Posterior cingulate gyrus (tissue), 11 donors: Measurements from ENCODE around the gene AOC2.
"Not testable (repeated sequence)": the region's sequence is repeated elsewhere in the genome, so short reads cannot be mapped to it uniquely, and the experiment has no call there.

Experiments used
- DNase-seq, 10 donors: peaks; one replicate each; pipeline versions ENCODE4 v3.0.0 to v3.0.0-alpha.2; 2020 to 2021; ENCODE audit warnings: mixed read lengths in 3 of 10
- intact Hi-C: fragments of 100-400 bp; cut with DNase I; formaldehyde crosslinking; loops from one replicate; pipeline ENCODE4 v1.15.1; 2023

Gene AOC2

GRCh38 chr17:42851371-42852240 lies 7.2 kb downstream of the AOC2 start:
- intact Hi-C loops, DNase-seq: not testable (repeated sequence)

GRCh38 chr17:42852351-42852750 lies 8.0 kb downstream of the AOC2 start:
- no peak for DNase-seq
- intact Hi-C loops = no loop called here

- intact Hi-C loops = no loop called here
- no peak for DNase-seq
Observed at GRCh38 chr17:42853004-42853403, 8.6 kb downstream of the AOC2 start.

- DNase-seq = no peak
- intact Hi-C loops = no loop called here
Observed at GRCh38 chr17:42853597-42853967, 9.2 kb downstream of the AOC2 start.

GRCh38 chr17:42853968-42854790 lies 9.8 kb downstream of the AOC2 start:
- intact Hi-C loops = no loop called here

GRCh38 chr17:42855048-42855596 lies 10.7 kb downstream of the AOC2 start:
- DNase-seq = no peak
- intact Hi-C loops = no loop called here

More at GRCh38 chr17:42853968-42854790, 9.8 kb downstream of the AOC2 start:
- DNase-seq = no peak

- intact Hi-C loops, DNase-seq: not testable (repeated sequence)
Observed at GRCh38 chr17:42856093-42856492, 11.7 kb downstream of the AOC2 start.

- intact Hi-C loops, DNase-seq: not testable (repeated sequence)
Observed at GRCh38 chr17:42856516-42856915, 12.1 kb downstream of the AOC2 start.

- intact Hi-C loops = no loop called here
- peak in 1 of 10 donors; percentile 7 for DNase-seq
Observed at GRCh38 chr17:42857389-42857788, 13.0 kb downstream of the AOC2 start.

- intact Hi-C loops = no loop called here
- peak in 2 of 10 donors; percentile 2 to 8 for DNase-seq
Observed at GRCh38 chr17:42865638-42866094, 21.3 kb downstream of the AOC2 start.

- intact Hi-C loops = no loop called here
- peak in 2 of 10 donors; percentile 5 to 38 for DNase-seq
Observed at GRCh38 chr17:42866216-42866615, 21.8 kb downstream of the AOC2 start.

- DNase-seq = peak in 3 of 10 donors; percentile 24 to 59 (median 29)
- intact Hi-C loops = no loop called here
Observed at GRCh38 chr17:42866631-42867575, 22.5 kb downstream of the AOC2 start.

- intact Hi-C loops = not testable (repeated sequence)
- DNase-seq = peak in 3 of 10 donors; percentile 20 to 69 (median 27)
Observed at GRCh38 chr17:42867694-42868261, 23.4 kb downstream of the AOC2 start.

- intact Hi-C loops = no loop called here
- DNase-seq = peak in 2 of 10 donors; percentile 46 to 55
Observed at GRCh38 chr17:42868338-42868737, 24.0 kb downstream of the AOC2 start.

- peak in 2 of 10 donors; percentile 6 to 7 for DNase-seq
- intact Hi-C loops = no loop called here
Observed at GRCh38 chr17:42871647-42872046, 27.3 kb downstream of the AOC2 start.

- intact Hi-C loops = no loop called here
- peak in 2 of 10 donors; percentile 47 to 62 for DNase-seq
Observed at GRCh38 chr17:42872251-42872965, 28.0 kb downstream of the AOC2 start.

- intact Hi-C loops = no loop called here
- DNase-seq = peak in 1 of 10 donors; percentile 4
Observed at GRCh38 chr17:42873315-42873714, 28.9 kb downstream of the AOC2 start.

GRCh38 chr17:42873932-42874695 lies 29.7 kb downstream of the AOC2 start:
- intact Hi-C loops = not testable (repeated sequence)
- DNase-seq = peak in 2 of 10 donors; percentile 12 to 43
